GM18907 (cell line): ENCODE data around the gene YTHDF1.
"Not testable (repeated sequence)": the region's sequence is repeated elsewhere in the genome, so short reads cannot be mapped to it uniquely, and the experiment has no call there.

Experiments used
- ATAC-seq: cut with Tn5 transposase; IDR thresholded peaks from one replicate; pipeline ENCODE4 v1.9.1; 2021; ENCODE audit warnings: mild to moderate bottlenecking, moderate library complexity; ENCODE audit not compliant: unreplicated experiment

Gene YTHDF1

DNA sequence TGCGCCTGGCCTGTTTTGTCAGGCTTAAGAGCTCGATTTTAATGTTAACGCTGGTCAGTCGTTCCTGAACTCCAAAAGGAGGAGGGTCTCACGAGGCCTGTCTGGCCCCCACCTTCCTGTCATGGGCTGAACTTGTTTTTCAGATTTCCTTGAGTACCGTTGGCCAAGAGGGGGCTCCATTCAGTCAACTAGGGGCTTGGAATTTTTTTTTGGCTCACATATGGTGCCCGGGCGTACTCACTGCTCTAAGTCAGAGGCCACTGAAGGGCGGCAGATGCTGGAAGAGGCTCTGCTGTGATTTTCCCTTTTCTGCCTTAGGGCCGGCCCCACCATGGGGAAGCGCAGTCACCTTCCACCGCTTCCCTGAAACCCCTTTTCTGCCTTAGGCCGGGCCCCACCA is 12.9 kb upstream of the YTHDF1 start:
- ATAC-seq: no peak

DNA sequence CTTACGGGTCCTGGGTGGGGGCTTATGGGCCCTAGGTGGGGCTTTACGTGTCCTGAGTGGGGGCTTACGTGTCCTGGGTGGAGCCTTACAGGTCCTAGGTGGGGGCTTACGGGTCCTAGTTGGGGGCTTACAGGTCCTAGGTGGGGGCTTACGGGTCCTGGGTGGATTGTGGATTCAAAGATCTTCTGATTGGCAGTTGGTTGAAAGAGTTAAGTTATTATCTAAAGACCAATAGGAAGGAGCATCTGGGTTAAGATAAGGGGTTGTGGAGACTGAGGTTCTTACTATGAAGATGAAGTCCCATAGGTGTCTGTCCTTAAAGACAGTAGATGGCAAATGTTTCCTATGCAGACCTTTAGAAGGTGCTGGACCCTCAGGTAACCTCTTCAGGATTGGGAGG is 11.3 kb upstream of the YTHDF1 start:
- no peak for ATAC-seq

DNA sequence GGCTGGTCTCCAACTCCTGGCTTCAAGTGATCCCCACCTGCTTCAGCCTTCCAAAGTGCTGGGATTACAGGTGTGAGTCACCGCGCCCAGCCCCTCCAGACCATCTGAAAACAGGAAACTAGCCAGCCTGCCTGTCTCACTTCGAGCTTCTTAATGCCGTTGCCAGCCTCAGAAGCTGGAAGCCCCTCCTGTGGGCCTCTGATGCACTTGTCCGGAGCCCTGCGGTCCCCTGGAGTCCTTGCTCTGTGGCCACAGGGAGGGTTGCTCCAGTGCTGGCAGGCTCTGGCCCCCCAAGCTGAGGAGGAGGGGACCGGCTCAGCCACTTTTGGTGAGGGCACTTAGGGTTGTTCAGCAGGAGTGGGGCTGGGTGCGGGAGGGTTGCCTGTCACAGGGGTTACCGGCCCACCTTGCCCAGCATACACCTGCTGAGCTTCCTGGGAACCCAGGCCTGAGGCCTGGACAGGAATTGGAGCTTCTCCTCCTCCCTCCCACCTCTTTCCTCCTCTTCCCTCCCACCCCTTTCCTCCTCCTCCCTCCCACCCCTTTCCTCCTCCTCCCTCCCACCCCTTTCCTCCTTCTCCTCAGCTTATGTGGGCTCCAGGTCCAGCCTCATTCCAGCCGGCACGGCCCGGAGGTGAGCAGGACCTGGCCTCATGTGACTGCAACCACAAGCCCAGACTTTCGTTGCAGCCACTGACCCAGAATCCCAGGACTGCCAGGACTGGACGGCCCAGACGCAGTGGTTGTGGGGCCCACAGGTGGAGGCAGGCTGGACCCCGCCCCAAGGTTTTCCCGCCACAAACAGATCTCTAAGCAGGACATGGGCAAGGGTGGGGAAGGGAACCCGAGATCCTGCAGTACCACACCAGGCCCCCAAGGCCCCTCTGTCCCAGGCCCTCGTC is 10.4 kb upstream of the YTHDF1 start:
- ATAC-seq: no peak

DNA sequence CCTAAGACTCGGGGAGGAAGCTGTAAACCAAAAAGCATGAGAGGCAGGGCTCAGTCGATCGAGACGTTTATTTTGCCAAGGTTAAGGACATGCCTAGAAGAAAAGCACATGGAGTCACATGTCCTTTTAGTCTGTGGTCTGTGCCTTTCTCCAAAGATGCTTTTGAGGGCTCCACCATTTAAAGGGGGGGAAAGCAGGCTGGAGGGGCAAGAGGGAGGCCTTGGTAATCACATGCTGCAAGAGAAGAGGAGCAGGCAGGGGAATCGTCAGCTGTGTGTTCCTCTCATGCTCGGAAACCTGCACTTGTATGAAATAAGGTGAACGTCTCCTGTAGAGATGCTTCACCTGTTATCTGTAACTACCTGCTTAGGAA is 9.1 kb upstream of the YTHDF1 start:
- no peak for ATAC-seq

DNA sequence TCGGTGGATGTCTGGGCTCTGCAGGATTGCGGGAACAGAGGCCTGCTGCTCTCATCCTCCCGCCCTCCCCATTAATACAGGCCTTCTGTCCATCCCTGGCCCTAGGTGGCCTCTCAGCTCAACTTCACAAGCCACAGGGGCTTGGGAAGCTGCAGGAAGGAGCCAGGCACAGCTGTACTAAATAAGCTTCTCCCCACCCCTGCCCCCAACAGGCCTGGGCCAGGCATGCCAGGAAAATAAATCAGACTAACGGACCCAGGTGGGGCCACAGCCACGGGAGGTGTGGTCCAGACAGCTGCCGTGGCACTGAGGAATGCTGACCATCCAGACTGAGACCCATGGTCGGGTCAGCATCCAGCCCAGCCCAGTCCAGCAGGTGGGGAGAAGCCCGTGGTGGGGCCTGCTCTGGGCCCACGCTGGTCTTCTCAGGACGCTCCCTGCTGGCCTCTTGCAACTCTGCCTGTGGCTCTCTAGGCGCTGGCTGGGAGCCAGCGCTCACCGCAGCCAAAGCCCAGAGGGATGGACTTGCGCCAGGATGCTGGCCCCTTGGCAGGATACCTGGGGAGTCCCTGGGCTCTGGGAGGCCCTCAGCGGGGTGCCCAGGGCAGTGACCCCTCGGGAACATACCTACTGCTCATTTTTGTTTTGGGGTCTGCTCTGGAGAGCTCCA is 8.6 kb upstream of the YTHDF1 start:
- no peak for ATAC-seq

DNA sequence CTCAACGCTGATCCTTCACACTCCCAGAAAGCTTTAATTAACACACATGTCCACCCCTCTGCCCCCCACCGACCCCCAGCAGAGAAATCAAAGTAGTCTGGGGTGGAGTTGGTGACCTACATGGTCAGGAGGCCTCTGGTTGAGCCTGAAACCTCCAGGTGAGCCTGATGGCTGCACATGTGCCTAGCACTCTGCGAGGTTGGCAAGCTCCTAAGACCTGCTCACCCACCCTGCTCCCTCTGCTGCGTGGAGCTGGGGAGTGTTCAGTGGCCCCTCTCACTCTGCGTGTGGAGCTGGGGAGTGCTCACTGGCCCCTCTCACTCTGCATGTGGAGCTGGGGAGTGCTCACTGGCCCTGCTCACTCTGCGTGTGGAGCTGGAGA is 7.9 kb upstream of the YTHDF1 start:
- ATAC-seq: no peak

DNA sequence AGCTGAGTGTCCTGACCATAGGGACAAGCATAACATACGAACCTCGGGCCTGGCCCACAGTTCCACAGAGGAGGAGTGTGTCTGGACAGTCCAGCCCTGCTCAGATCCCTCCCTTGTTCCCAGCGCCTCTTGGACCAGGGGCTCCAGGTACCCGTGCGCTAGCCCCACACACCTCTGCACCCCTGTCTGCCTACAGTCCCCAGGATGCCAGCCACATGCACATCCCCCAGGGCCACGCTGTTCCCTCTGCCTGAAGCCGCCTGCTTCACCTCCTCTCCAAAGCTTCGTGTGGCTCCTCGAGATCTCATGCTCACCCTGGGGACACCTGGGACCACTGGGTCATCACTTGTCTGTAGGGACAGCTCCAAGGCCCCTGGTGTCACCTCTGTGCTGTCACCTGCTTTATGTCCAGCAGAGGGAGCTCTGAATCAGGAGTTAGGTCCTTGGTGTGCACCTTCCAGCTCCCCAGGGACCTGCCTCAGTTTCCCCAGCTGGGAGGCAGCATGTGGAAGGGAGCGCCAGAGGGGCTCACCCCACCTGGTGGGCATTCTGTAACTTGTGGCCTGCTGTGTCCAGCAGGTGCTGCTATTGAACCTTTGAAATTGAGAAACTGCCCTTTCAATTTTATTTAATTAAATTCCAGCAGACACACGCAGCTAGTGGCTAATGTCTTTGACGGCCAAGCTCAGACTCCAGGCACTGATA is 7.3 kb upstream of the YTHDF1 start:
- no peak for ATAC-seq

DNA sequence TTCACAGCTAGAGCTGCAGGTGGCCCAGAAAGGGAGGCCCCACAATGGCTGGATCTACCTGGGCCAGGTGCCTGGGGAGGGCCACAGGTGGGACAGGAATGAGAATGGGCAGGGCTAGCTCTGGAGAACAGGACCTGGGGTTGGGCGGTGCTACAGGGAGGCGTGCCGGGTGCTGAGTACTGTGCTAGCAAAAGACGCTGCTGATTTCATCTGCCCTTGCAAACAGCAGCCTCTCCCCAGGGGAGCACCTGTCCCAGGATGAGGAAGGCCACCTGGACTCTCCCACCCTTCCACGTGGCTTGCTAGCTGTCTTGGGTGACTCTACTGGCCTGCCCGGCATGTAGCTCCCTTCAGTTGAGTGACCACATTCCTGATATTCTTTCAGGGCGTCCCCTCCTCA is 6.6 kb upstream of the YTHDF1 start:
- ATAC-seq: no peak

DNA sequence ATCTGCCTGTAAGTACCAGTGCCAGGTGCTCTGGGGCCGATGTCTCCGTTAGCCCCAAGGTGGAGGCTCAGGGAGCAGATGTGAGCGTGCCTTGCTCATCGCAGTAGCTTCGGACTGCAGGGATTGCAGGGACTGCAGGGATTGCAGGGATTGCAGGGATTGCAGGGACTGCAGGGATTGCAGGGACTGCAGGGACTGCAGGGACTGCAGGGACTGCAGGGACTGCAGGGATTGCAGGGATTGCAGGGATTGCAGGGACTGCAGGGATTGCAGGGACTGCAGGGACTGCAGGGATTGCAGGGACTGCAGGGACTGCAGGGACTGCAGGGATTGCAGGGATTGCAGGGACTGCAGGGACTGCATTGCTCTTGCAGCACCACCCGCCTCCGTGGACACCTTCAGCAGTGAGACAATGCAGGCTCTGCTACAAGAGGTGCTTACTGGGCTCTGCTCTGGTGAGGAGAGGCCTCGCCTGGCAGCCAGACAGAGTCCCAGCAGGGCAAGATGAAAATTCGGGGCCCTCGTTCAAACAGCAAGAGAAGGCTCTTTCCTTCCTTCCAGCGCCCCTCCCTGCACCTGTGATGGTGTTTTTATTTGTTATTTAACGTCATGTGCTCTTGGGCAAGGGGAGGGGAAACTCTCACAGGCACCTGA is 5.6 kb upstream of the YTHDF1 start:
- not testable (repeated sequence) for ATAC-seq

DNA sequence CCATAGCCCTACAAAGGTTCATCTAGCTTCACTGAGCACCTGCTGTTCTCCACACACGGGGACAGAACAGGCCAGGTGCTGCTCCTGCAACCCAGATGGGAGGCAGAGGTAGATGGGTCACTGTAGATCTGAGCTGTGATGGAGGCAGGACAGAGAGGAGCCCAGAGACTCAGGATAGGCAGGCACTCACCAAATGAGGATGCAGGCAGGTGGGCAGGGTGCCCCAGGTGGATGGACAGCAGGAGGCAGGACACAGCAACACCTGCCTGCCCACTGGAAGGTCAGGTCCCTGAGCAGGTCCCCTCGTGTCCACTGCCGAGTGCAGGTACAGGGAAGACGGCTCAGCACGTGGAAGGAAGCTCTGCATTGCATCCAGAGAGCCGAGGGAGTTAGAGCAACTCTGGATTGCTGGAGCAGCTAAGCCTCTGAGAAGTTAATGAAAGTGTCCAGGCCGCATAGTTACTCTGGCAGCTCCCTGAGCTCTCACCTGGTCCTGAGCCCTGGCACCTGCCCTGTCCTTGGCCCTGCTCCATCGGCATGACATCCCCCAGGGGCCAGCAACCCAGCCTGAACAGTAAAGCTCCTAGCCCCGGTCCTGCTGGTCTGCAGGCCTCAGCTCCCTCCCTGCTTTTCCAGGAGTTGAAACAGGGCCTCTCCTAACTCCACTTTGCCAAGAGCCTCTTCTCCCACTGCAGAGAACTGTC is 4.9 kb upstream of the YTHDF1 start:
- ATAC-seq: no peak

DNA sequence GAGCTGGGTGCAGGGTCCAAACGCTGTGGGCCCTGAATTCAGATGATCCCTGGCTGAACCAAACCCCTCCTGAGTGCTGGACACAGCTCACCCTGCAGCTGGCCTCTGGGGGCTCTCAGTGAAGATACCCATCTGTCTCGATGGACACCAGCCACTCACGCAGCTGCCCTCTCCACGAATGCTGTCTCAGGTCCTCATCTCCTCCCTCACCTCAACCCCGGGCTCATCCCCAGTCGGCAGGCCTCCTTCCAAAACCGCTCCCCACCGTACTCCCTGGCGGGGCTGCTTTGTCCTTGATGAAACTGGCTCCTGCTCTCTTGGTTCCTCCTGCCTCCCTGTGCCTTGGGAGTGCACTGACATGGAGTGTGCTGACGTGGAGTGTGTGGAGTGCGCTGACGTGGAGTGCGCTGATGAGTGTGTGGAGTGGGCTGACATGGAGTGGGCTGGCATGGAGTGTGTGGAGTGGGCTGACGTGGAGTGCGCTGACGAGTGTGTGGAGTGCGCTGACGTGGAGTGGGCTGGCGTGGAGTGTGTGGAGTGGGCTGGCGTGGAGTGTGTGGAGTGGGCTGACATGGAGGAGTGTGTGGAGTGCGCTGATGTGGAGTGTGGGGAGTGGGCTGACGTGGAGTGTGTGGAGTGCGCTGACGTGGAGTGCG is 4.1 kb upstream of the YTHDF1 start:
- no peak for ATAC-seq

DNA sequence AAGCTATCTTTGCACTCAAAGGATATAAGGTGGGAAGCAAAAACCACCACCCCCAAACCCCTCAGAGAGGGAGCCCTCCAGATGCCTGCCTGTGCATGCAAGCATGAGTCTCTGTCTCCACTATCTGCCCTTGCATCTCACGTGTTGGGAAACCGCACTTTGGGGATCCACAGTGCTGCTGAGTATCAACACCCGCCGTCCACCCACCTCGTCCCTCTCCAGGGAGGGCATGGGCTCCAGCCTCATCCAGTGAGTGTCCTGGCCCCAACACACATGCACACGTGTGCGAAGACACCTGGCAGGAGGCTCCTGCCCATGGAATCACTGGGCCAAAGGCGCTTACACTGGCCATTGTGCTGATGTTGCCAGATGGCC is 3.5 kb upstream of the YTHDF1 start:
- no peak for ATAC-seq

DNA sequence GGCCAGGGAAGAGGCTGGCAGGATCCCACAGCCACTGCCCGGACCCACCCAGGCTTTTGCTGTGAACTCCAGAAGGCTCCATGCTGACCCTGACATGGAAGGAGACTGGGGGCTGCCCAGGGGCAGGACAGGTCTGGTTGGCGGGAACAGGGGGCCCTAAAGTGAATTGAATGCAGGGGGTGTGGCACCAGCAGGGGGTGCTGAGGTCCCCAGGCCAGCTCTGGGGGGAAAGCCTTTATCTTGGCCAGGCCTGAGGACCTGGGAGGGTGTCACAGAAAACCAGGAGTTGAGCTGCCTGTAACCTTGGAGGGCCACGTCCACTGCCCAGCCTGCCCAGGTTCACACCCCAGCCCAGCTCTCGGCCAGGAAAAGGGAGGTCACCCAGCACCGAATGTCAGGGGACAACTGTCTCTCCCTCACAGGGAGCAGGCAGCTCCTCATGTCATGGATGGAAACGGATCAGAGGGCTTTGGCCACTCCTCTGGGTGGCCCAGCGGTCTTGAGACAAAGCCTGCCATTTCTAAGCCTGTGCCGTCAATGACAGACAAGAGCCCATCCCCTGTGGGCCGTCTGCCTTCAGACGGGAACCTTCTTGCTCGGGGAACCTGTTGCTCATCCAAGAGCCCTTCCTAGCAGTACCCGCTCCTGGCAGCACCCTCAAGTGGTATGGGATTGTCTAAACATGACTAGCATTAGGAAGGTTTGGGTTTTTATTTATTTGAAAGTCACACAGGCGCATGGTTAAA is 2.9 kb upstream of the YTHDF1 start:
- no peak for ATAC-seq

DNA sequence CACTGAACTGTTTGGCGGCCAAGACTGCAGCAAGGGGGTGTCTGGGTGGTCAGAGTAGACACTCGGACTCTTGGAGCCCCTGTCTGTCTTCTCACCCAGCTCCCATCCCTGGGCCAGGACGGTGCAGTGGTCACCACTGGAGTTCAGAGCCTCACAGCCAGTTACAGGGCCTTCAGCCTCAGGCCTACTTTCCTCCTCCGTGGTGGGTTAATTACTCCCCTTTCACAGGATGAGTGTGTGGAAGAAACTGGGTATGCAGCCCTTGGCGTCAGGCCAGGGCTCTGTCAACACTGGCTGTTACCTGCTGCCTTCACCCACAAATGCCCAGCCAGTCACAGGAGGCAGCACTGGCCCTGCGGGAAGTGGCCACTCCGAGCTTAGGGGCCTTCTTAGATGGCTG is 1.8 kb upstream of the YTHDF1 start:
- no peak for ATAC-seq

DNA sequence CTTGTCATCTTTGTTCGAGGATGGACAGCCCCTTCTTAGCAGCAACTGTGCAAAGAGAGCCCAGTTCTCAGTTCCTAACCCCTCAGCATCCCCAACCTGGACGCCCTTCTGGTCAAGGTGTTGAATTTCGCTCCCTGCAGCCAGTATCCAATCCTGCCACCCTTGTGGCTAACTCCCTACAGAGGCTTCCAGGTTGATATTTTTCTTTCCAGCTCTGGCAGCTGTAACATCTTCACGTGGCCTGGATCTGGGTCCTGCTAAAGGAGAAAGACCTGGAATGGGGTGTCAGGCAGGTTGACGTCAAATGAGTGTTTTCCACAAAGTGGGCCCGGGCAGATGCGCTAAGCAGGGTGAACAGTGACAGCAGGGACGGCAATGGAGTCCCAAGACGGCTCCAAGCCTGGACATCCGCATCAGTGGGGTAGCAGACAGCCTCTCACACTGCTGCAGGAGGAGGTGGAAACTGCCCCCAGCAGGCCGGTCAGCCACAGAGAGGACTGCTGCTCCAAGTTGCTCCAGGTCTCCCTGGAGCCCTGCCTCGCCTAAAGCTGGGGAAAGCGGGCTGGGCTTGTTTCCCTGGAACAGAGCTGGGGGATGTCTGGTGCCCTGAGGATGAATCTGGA is 1.0 kb upstream of the YTHDF1 start:
- ATAC-seq: no peak

DNA sequence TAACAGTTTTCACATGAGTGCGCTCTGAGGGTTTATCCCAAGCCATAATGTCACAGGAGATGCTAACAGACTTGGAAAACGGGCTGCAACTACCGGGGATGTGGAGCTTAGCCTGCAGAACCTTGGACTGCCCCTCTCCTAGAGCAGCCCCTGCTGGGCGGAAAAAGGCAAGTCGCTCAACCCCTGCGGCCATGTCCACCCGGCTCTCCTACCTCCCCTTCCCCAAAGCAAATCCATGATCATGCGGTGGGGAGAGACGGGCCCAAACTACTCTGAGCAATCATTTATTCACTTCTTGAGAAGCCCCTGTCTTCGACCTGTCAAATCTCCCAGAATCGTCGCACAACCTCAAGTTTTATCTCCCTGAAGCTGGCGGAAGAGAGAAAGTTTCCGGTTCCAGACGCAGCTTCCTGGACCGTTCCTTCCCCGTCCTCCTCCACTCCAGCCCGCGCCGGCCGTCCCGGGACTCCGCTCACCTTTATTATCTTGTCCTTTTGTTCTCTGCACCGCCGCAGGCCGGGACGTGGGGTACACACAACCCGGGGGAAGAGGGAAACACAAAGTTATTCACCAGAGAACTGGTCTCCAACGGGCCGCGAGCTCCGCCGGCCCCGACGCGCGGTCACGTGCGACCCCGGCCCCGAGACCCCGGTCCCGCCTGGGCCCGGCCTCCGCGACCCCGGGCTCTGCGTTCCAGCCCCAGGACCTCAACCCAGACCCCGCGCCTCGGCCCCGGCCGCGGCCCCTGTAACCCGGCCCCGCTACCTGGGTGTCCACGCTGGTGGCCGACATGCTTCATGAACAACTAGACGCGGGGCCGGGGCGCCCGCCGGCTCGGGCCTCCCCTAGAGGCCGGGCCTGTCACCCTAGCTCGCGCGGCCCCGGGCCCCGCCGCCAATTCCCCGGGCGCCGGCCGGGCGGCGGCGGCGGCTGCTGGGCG is 560 bp downstream of the YTHDF1 start:
- ATAC-seq: peak; percentile 21

DNA sequence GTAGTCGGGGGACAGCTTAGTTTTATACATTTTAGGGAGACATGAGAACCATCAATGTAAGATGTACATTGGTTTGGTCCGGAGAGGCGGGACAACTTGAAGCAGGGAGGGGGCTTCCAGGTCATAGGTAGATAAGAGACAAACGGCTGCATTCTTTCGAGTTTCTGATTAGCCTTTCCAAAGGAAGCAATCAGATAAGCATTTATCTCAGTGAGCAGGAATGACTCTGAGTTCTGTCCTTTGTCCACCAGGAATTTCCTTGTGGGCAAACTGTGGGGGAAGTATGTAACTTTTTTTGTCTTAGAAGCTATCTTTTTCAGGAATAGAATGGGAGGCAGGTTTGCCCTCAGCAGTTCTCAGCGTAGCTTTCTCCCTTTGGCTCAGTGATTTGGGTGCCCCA is 1.4 kb downstream of the YTHDF1 start:
- no peak for ATAC-seq

DNA sequence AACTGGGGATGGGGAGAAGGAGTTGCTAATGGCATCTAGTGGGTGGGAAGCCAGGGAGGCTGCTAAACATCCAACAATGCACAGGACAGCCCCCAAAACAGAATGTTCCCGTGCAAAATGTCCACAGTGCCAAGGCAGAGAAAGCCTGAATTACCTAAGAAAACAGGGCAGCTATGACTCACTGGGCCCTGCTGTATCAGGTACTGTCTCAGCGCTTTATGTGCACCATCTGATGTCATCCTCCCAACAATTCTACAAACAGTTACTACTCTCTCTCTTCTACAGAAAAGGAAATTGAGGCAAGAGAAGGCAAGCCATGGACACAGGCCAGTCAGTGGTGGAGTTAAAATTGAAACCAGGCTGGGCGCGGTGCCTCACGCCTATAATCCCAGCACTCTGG is 3.1 kb downstream of the YTHDF1 start:
- ATAC-seq: no peak
